A673 (cell line): ENCODE results near the gene PRPH2. TPM values are rescaled to one million over a fixed set of nuclear protein-coding genes. Genes with fewer than 3 reads are reported as not detected.

Experiments
- BruUV-seq: library from RNA; stranded (reverse); fragments of 400-500 nt; replicated peaks from 2 replicates; lab custom pipeline; 2021; lab: Mats Ljungman, UMichigan
- CTCF ChIA-PET: fragments of 300-600 bp; sonication (Branson Sonifier 250); formaldehyde crosslinking; loops from one replicate; lab custom pipeline; 2022; ENCODE audit warnings: antibody characterized with exemption; lab: Charles Lee
- POLR2A ChIA-PET: fragments of 300-600 bp; sonication (Branson Sonifier 250); formaldehyde crosslinking; loops from one replicate; lab custom pipeline; 2022; ENCODE audit warnings: antibody characterized with exemption; ENCODE audit not compliant: low non-redundant PET; lab: Charles Lee
- DNase-seq: peaks from one replicate; pipeline ENCODE4 v3.0.0-alpha.2; 2015; ENCODE audit warnings: low spot score
- H3K27ac ChIP-seq: fragments of 200-600 bp; sonication (generic); 2 replicates; pipeline ENCODE4 v1.5.1; 2016; ENCODE audit warnings: mixed run types, low read depth, mild to moderate bottlenecking, mixed read lengths, antibody characterized with exemption, low read length; ENCODE audit not compliant: poor library complexity, severe bottlenecking
- H3K27me3 ChIP-seq: fragments of 200-600 bp; sonication (generic); replicated peaks from 2 replicates; pipeline ENCODE4 v1.6.1; 2017; ENCODE audit warnings: mixed run types, low read depth, mild to moderate bottlenecking, mixed read lengths, antibody characterized with exemption, low read length; ENCODE audit not compliant: insufficient read depth, poor library complexity
- H3K36me3 ChIP-seq: fragments of 200-600 bp; sonication (generic); 2 replicates; pipeline ENCODE4 v1.6.1; 2016; ENCODE audit warnings: mixed run types, mild to moderate bottlenecking, mixed read lengths, antibody characterized with exemption, low read length; ENCODE audit not compliant: insufficient read depth, poor library complexity, severe bottlenecking
- H3K4me1 ChIP-seq: fragments of 200-600 bp; sonication (generic); 2 replicates; pipeline ENCODE4 v1.6.1; 2017; ENCODE audit warnings: mixed run types, mild to moderate bottlenecking, mixed read lengths, antibody characterized with exemption, low read length; ENCODE audit not compliant: insufficient read depth, poor library complexity, severe bottlenecking
- H3K4me3 ChIP-seq: fragments of 200-600 bp; sonication (generic); 2 replicates; pipeline ENCODE4 v1.5.1; 2016; ENCODE audit warnings: low read depth, mixed run types, mild to moderate bottlenecking, mixed read lengths, low read length; ENCODE audit not compliant: poor library complexity, severe bottlenecking
- H3K9me3 ChIP-seq: fragments of 200-600 bp; sonication (generic); 2 replicates; pipeline ENCODE4 v1.6.1; 2016; ENCODE audit warnings: mixed run types, low read depth, mild to moderate bottlenecking, mixed read lengths, antibody characterized with exemption, low read length; ENCODE audit not compliant: poor library complexity, severe bottlenecking
- CTCF ChIP-seq: fragments of 300-800, 200-600 bp; sonication (generic); conservative IDR thresholded peaks from 2 replicates; pipeline ENCODE4 v1.5.1; 2017; ENCODE audit warnings: low read depth, mild to moderate bottlenecking, antibody characterized with exemption, low read length, moderate library complexity, mixed read lengths
- EZH2 ChIP-seq: fragments of 200-600 bp; sonication (generic); IDR thresholded peaks from 2 replicates; pipeline ENCODE4 v1.6.1; 2017; ENCODE audit warnings: borderline replicate concordance, low read depth, mild to moderate bottlenecking, mixed read lengths, antibody characterized with exemption, low read length; ENCODE audit not compliant: poor library complexity, severe bottlenecking
- intact Hi-C: fragments of 100-400 bp; cut with micrococcal nuclease; formaldehyde crosslinking; loops from one replicate; pipeline ENCODE4 v1.10.0; 2022; ENCODE audit not compliant: unreplicated experiment
- total RNA-seq: library from RNA; stranded (reverse); gene quantifications from 2 replicates; pipeline ENCODE4 v1.2.3, GENCODE V29; 2021

Gene PRPH2
- total RNA-seq, 1 experiment from 2014 or later: 0.41 TPM

GRCh38 chr6:42708096-42708495 is 14.3 kb downstream of the PRPH2 start:
- no peak for DNase-seq
- Histone ChIP-seq H3K27ac (no peak overlapping the region), H3K27me3 (no peaks in the 10 kb centered on the region), H3K4me1 (no peaks in the 10 kb centered on the region), H3K4me3 (no peak overlapping the region), H3K36me3 (no peaks in the 10 kb centered on the region), H3K9me3 (no peaks in the 10 kb centered on the region)
- ChIA-PET POLR2A (no interaction called here), CTCF (no interaction called here)
- no TSS peak for BruUV-seq
- TF ChIP-seq CTCF (no peak), EZH2 (no peak)
- intact Hi-C loops: no loop called here

DNA sequence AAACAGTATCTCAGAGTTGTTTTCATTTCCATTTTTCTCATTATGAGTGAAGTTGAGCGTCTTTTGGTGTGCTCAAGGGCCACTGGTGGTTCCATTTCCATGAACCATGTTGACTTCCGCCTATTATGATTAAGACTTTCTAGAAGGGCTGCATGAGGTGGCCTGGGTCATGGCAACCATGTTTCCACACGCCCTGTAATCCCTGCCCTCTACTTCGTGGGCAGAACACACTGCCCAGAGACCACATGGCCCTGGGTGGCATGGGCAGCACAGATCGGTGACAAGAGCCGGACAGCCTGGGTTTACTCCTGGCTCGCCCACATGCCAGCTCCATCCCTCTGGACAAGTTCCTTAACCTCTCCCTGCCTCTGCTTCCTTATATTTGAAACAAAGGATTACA is 14.8 kb downstream of the PRPH2 start:
- no peaks in the 10 kb centered on the region for H3K4me1 ChIP-seq
- CTCF ChIA-PET: no interaction called here
- H3K9me3 ChIP-seq: no peaks in the 10 kb centered on the region
- no peaks in the 10 kb centered on the region for H3K36me3 ChIP-seq
- no peak overlapping the region for H3K27ac ChIP-seq
- no peak overlapping the region for H3K4me3 ChIP-seq
- BruUV-seq: no TSS peak
- POLR2A ChIA-PET: no interaction called here
- no peak for TF ChIP-seq EZH2
- no peak for TF ChIP-seq CTCF
- intact Hi-C loops: no loop called here
- no peak for DNase-seq
- no peaks in the 10 kb centered on the region for H3K27me3 ChIP-seq

DNA sequence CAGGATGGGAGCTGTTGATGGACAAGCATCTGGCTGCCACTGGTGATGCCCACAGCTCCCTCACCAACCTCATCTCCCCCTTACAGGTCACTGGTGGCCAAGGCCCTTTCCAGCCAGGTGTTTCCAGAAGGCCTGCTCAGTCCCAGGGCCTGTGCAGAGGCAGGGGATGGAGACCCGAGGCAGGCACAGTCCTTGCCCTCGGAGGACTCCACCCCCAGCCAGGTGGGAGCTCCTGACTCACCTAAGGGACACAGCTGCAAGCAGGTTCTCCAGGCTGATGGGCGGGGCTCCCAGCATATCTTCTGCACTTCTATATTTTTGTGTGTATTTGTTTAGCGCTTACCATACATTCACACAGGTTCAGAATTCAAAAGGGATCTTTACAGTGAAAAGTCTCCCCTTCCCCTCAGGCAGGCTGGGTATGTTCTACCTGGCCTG is 17.4 kb downstream of the PRPH2 start:
- no peaks in the 10 kb centered on the region for H3K36me3 ChIP-seq
- ChIA-PET POLR2A (interaction anchor here (0.5 to 0.6 kb wide), 2 partner anchors 43 to 78 kb away, joined by 3 to 5 read pairs; no protein-coding TSS in a partner anchor), CTCF (interaction anchor here (0.5 kb wide), 1 partner anchor 171 kb away, joined by 3 read pairs; no protein-coding TSS in a partner anchor)
- no peaks in the 10 kb centered on the region for H3K9me3 ChIP-seq
- H3K27me3 ChIP-seq: no peaks in the 10 kb centered on the region
- H3K4me3 ChIP-seq: no peak overlapping the region
- DNase-seq: no peak
- no TSS peak for BruUV-seq
- H3K27ac ChIP-seq: no peak overlapping the region
- intact Hi-C loops: no loop called here
- H3K4me1 ChIP-seq: no peaks in the 10 kb centered on the region
- TF ChIP-seq CTCF (no peak), EZH2 (no peak)
